Measurements from ENCODE around the gene NFE2L2. TPM values are rescaled to one million over a fixed set of nuclear protein-coding genes. Genes with fewer than 3 reads are reported as not detected.

The NFE2L2 gene
- total and polyA plus RNA-seq, 2 experiments from 2014 or later: 35.0 to 39.1 TPM

GRCh38 chr2:177313162-177313781 is 48.7 kb upstream of the NFE2L2 start:
- Mint-ChIP-seq H3K4me3 (no peak overlapping the region), H3K27me3 (ENCODE audit: insufficient read depth, low read depth, poor library complexity) (peaks cover 7% of the 10 kb centered on the region), H3K27ac (0 out of 2 replicates have a peak overlapping the region, but pooled peaks have one; percentile 28), H3K9me3 (no peaks in the 10 kb centered on the region), H3K36me3 (ENCODE audit: low read depth) (no peaks in the 10 kb centered on the region), H3K4me1 (peaks cover 35% of the 10 kb centered on the region)
- no peak for DNase-seq (ENCODE audit: low spot score)
- no peaks in the 10 kb centered on the region for H3K79me2 ChIP-seq (replicated peaks; ENCODE audit: insufficient read depth)
- no peak overlapping the region for H2AFZ ChIP-seq
- no peaks in the 10 kb centered on the region for H3K36me3 ChIP-seq (ENCODE audit: insufficient read depth)
- TF ChIP-seq ZNF114 (CRISPR knock-in tag; IDR thresholded peaks at IDR 0.05): no peak
- no peak for TF ChIP-seq ZNF331 (CRISPR knock-in tag; IDR thresholded peaks at IDR 0.05; ENCODE audit: low read depth)
- no peak for TF ChIP-seq EZH2 (IDR thresholded peaks at IDR 0.05; ENCODE audit: low read depth, unreplicated experiment)
- no peak for TF ChIP-seq POLR2AphosphoS5 (IDR thresholded peaks at IDR 0.05; ENCODE audit: low read depth)
- TF ChIP-seq CREB1 (CRISPR knock-in tag; IDR thresholded peaks at IDR 0.05; ENCODE audit: low read depth): no peak
- TF ChIP-seq NANOG (IDR thresholded peaks at IDR 0.05; ENCODE audit: borderline replicate concordance): no peak
- no peak for TF ChIP-seq EZH2phosphoT487 (IDR thresholded peaks at IDR 0.05; ENCODE audit: unreplicated experiment)
- TF ChIP-seq REST (IDR thresholded peaks at IDR 0.05; ENCODE audit: unreplicated experiment): no peak
- no peak for TF ChIP-seq ETS1 (IDR thresholded peaks at IDR 0.05)
- no peak for TF ChIP-seq ZNF462 (CRISPR knock-in tag; IDR thresholded peaks at IDR 0.05)
- TF ChIP-seq JUNB (IDR thresholded peaks at IDR 0.05; ENCODE audit: unreplicated experiment): no peak
- no peak for TF ChIP-seq STAT1 (IDR thresholded peaks at IDR 0.05; ENCODE audit: unreplicated experiment)
- no peak for TF ChIP-seq CTCF (conservative IDR thresholded peaks at IDR 0.05; ENCODE audit: low read depth in 2 of 2)
- no peaks in the 10 kb centered on the region for H3K27me3 ChIP-seq (ENCODE audit: insufficient read depth)
- H3K4me3 ChIP-seq: no peak overlapping the region
- no peaks in the 10 kb centered on the region for H4K20me1 ChIP-seq (replicated peaks; ENCODE audit: insufficient read depth)
- no peak for ATAC-seq
- peaks cover 28% of the 10 kb centered on the region for H3K4me1 ChIP-seq (ENCODE audit: insufficient read depth)
- H3K9me2 ChIP-seq (ENCODE audit: insufficient read depth): no peaks in the 10 kb centered on the region
- H3K27ac ChIP-seq (ENCODE audit: low read depth): no peak overlapping the region
- H3K4me2 ChIP-seq: 0 out of 2 replicates have a peak overlapping the region, but pooled peaks have one; percentile 42
- H3F3A ChIP-seq (replicated peaks; ENCODE audit: low read depth): no peaks in the 10 kb centered on the region

All from GM23338 (cell line).